GM21786 (cell line): ENCODE measurements around the gene GRK1.
"Not testable (repeated sequence)": the region's sequence is repeated elsewhere in the genome, so short reads cannot be mapped to it uniquely, and the experiment has no call there.

Source experiments
- ATAC-seq: cut with Tn5 transposase; IDR thresholded peaks from one replicate; pipeline ENCODE4 v1.9.1; 2021; ENCODE audit not compliant: unreplicated experiment

The GRK1 gene

GRCh38 chr13:113742445-113743120 is 75.6 kb downstream of the GRK1 start:
- no peak for ATAC-seq

- no peak for ATAC-seq
Measured at GRCh38 chr13:113743366-113744195, 76.6 kb downstream of the GRK1 start.

- ATAC-seq = no peak
Measured at GRCh38 chr13:113744197-113745000, 77.4 kb downstream of the GRK1 start.

GRCh38 chr13:113745059-113745458 is 78.0 kb downstream of the GRK1 start:
- no peak for ATAC-seq

GRCh38 chr13:113745500-113746142 is 78.6 kb downstream of the GRK1 start:
- ATAC-seq = not testable (repeated sequence)

GRCh38 chr13:113746143-113746525 is 79.1 kb downstream of the GRK1 start:
- ATAC-seq = no peak

GRCh38 chr13:113746671-113747070 is 79.7 kb downstream of the GRK1 start:
- no peak for ATAC-seq

- no peak for ATAC-seq
Measured at GRCh38 chr13:113747291-113747833, 80.3 kb downstream of the GRK1 start.

GRCh38 chr13:113748101-113748861 is 81.3 kb downstream of the GRK1 start:
- no peak for ATAC-seq

- ATAC-seq = no peak
Measured at GRCh38 chr13:113748862-113749451, 81.9 kb downstream of the GRK1 start.

GRCh38 chr13:113749507-113749906 is 82.5 kb downstream of the GRK1 start:
- no peak for ATAC-seq

GRCh38 chr13:113749967-113750366 is 82.9 kb downstream of the GRK1 start:
- ATAC-seq = no peak

GRCh38 chr13:113750554-113751399 is 83.8 kb downstream of the GRK1 start:
- no peak for ATAC-seq

GRCh38 chr13:113751491-113751890 is 84.5 kb downstream of the GRK1 start:
- ATAC-seq = no peak

GRCh38 chr13:113752211-113752986 is 85.4 kb downstream of the GRK1 start:
- ATAC-seq = not testable (repeated sequence)

GRCh38 chr13:113753171-113753570 is 86.2 kb downstream of the GRK1 start:
- no peak for ATAC-seq

- no peak for ATAC-seq
Measured at GRCh38 chr13:113754242-113754641, 87.2 kb downstream of the GRK1 start.

- ATAC-seq = no peak
Measured at GRCh38 chr13:113754691-113755090, 87.7 kb downstream of the GRK1 start.
